Stimulated activated CD4-positive, alpha-beta T cell treated with anti-CD3 and anti-CD28 coated beads, Interleukin-2, amount 100 ng/mL, for 48 hours (primary cell): ENCODE data around the gene UTP14C.
"Not testable (repeated sequence)": the region's sequence is repeated elsewhere in the genome, so short reads cannot be mapped to it uniquely, and the experiment has no call there.

Experiments
- DNase-seq, 2 donors: peaks; one replicate each; pipeline ENCODE4 v3.0.0-alpha.2; 2020

UTP14C gene

DNA sequence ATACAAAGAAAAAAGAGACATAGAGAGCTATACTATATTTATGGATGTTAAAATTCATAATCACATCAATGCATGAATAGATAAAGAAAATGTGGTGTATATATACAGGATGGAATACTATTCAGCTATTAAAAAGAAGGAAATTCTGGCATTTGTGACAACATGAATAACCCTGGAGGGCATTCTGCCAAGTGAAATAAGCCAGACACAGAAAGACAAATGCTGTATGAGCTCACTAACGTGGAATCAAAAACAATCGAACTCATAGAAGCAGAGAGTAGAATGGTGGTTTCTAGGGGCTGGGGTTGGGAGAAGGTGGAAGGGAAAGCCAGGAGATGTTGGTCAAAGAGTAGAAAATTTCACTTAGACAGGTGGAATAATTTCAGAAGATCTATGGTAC, 24.0 kb downstream of the UTP14C start:
- no peak for DNase-seq

DNA sequence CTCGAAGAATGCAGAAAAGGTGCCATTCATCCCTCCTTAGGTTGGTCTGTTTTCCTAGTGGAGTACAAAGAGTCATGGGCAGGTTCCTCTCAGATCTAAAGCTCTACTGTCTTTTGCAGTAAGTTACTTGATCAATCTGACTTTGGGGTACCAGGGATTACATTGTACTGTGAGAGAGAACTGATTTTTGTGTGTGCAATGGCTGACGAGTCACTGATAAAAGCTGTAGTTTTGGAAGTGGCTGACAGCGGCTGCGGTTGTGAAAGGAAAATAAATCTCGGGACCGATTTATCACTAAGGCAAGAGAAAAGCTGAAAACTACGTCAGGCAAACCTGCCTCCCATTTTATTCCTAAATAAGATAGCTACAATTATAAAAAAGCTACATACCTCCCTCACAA, 26.9 kb downstream of the UTP14C start:
- no peak for DNase-seq

DNA sequence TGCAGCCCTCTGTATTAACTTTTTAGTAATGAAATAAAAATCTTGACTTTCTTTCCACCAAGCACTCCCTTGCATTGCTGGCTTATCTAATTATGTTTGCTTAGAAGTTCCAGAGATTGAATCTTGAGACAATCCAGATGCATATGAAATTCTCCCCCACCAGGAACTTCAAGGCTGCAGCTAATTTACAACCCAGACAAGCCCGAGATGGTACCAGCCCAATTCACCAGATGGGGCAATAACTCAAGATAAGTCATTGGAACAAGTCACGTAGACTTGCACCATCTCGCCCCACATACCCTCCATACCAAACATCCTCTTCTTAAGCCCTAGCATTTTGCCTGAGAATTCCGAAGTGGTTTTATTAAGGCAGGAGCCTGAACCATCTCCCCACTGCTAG, 29.0 kb downstream of the UTP14C start:
- DNase-seq = no peak

DNA sequence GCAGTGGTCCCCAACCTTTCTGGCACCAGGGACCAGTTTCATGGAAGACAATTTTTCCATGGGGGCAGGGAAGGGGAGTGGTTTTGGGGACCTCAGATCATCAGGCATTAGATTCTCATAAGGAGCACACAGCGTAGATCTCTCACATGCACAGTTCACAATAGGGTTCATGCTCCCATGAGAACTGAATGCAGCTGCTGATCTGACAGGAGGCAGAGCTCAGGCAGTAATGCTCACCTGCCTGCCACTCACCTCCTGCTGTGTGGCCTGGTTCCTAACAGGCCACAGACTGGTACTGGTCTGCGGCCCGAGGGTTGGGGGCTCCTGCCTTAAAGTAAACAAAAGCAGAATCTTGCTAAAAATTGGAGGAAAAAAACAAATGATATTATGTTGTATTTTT, 36.6 kb downstream of the UTP14C start:
- DNase-seq = not testable (repeated sequence)

DNA sequence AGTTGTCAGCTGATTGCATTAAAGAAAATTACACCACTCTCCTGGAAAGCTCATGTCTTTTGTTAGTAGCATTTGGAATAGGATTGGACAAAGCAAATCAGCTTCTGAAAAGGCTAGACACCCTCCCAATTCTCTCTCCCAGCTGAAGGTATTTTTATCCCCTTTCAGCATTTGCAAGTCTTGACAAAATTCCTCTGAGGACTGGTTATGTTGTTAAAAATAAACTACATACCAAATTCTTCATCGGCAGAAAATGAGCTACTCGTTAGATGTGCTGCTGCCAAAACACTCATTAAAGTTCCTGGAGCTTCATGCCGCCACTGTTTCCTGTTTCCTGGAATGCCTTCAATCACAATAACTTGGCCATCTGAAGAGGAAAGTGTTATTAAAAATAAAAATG, 37.1 kb downstream of the UTP14C start:
- no peak for DNase-seq

DNA sequence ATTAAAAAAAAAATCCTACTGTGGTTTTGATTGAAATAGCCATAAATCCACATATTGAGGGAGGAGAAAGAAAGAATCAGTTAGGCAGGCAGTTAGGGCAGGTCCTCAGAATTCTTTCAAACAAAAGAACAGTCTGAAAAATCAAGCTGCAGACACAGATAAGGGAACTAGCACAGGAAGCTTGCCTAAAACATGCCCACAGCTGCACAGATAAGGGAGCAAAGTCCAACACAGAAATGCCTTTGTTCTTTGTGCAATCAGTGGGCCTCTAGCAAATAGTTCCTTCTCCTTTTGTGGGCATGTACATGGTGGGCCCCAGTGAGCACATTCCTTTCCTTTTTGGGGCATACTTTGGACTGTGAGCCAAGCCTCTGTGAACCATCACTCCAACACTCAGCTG, 42.7 kb downstream of the UTP14C start:
- DNase-seq = no peak

DNA sequence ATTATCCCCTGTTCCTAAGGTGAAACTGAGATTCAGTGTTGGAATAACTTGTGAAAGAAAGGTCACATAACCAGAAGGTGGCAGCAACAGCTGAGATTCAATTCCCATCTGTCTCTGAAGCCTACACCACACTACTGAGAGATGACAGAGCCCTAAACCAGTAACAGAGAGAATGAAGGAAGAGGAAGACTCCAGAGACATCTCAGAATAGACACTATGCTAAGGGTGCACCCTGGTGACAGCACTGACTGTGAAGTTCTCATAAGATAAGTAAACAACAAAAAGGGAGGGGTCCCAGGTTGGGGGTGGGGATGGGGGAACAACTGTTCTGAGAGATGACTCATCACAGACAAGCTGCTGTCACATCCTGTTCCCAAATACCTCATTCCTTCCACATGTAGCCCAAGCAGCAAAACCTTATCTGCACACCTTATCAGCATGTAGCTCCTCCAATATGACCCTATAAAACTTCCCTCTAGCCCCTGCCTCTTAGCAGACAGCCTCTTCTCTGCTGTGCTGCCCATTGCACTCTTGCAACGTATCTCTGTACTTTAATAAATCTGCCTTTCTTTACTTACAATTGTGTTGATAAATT, 46.5 kb downstream of the UTP14C start:
- peak in 1 of 2 donors; percentile 4 for DNase-seq
